Measurements from ENCODE around the gene CBX1.
A peak's percentile ranks its signal among the peaks of the same experiment; 100 is the strongest.
"Not testable (repeated sequence)": the region's sequence is repeated elsewhere in the genome, so short reads cannot be mapped to it uniquely, and the experiment has no call there.

Gene CBX1

DNA sequence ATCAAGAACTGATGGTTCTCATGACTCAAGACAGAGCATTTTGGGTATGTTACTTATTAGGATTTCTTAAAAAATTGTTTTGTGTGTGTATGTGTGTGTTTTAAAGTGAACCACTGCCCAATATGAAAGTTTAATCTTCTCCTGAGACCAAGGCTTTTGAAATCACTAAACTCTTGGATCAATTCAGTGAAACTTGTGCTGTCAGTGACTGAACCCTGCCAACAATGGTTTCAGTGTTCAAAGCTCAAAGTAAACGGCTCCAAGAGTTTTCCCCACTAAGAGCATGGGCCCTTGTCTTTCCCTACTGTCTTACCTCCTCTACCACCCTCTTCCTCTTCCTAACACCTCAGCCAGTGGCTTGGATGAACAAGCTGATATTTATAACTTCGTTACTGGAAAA, 31.1 kb downstream of the CBX1 start:
- no peak for DNase-seq

DNA sequence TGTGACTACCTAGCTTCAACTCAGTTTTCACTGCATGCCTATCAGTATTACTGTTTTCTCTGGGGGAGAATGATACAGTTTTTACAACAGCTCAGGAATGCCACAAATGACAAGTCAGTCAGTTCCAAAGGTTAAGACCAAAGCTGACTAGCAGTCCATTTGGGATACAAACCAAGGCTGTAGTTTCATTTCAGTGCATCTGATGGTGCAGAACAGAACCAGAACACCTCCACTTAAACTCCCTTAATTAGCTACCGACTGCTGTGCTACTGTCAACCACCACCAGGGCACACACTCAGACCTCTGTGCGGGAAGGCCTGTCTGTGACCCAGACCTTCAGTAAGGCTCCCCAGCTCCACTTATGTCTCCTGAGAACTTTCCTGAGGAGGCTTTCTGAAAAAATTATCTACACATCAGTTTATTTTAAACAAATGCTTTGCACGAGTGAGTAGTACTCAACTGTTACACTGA, 32.8 kb downstream of the CBX1 start:
- DNase-seq: peak in 1 of 3 donors; percentile 34

DNA sequence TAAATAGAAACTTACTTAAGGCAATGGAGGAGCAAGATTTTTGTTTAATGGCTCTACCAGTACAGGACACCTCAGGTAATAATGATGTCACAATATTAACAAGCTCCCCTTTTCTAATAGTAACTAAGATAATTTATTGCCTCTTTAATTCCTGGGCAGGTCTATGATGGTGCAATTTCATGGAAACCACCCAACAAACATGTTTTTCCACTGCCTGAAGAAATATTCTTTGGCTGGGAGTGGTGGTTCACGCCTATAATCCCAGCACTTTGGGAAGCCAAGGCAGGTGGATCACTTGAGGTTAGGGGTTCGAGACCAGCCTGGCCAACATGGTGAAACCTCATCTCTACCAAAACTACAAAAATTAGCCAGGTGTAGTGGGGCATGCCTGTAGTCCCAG, 33.5 kb downstream of the CBX1 start:
- DNase-seq: not testable (repeated sequence)

GRCh38 chr17:48067245-48067644, 34.0 kb downstream of the CBX1 start:
- no peak for DNase-seq

DNA sequence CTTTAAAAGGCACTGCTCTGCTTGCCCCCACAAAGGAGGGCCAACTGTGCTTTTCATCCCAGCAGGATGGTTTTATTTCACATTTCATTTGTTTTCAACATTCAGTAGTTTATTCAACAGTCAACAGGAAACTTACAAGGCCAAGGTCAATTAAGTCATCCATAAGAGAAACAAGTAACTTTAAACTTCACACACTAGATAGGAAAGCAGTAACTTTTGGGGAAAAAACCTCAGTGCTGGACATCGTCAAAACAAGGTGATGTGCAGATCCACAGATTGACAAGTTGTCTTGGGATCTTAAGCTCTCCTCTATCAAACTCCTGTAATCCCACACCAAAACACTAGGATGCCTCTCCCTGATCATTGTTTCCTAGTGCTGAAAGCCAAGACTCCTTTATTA, 34.6 kb downstream of the CBX1 start:
- no peak for DNase-seq

DNA sequence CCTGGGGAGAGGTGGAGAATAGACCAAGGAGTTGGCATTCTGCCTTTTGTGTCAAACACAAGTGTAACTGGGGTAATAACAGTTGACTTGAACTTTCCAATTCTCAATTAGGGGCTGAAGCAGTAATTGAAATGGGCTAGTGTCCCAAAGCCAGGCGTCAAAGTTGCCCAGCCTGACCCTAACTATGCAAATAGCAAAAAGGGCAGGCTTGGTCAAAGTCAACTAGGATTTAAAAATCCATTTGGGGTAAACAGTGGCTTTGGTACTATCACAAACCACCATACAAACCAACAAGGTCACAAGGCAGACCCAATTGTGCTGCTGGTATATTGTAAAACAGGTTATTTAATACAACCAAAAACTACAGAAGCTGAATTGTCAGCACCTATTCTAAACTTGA, 35.1 kb downstream of the CBX1 start:
- DNase-seq: no peak

DNA sequence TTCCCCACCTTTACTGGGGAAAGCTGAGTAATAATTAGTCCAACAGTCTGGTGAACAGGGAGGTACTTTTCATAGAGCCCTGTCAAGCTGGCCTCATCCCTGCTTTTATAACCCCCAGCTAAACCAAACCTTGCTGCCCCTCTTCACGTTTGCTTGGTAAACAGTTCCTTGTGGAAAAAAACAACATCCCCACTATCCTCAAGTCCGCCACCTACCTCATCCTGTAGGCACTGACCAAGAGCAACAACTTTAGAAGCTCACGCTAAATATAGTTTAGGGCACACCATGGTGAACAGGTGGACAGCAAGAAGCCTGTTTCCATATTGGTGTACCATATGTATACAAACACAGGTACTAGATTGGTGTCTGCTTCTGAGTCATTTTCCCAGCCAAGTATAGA, 36.6 kb downstream of the CBX1 start:
- no peak for DNase-seq

DNA sequence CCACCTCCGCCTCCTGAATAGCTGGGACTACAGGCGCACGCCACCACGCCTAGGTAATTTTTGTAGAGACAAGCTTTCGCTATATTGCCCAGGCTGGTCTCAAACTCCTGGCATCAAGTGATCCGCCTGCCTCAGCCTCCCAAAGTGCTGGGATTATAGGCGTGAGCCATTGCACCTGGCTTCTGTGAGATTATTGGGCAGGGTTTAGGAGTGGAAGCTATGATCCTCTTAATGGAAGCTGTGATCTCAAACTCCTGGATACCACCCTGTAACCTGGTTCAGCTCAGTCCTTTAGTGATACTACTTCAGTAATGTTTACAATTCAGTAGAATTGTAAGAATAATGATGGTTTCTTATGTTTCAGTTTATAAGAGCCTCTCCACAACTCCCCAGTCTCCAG, 39.0 kb downstream of the CBX1 start:
- DNase-seq: no peak

DNA sequence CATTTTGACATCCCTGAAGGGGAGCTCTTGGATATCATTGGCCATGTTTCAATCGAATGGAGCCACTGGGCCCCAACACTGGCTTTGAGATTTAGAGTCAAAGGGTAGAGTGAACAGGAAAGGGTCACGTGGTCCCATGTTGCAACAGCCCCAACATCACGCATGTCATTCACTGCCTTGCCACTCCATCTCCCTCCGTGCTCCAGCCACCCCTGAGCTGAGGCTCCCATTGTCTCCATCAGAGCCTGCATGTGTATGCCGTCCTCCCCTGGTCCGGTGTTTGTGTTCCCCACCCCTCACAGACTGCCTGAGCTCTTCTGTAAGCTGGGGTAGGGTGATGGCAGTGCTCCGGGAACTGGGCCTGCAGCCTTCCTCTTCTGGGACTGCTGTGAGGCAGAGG, 41.0 kb downstream of the CBX1 start:
- peak in 1 of 3 donors; percentile 22 for DNase-seq

DNA sequence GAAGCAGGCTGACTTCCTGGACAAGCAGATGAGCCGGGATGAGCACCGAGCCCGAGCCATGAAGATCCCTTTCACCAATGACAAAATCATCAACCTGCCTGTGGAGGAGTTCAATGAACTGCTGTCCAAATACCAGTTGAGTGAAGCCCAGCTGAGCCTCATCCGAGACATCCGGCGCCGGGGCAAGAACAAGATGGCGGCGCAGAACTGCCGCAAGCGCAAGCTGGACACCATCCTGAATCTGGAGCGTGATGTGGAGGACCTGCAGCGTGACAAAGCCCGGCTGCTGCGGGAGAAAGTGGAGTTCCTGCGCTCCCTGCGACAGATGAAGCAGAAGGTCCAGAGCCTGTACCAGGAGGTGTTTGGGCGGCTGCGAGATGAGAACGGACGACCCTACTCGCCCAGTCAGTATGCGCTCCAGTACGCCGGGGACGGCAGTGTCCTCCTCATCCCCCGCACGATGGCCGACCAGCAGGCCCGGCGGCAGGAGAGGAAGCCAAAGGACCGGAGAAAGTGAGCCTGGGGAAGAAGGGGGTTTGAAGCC, 42.1 kb downstream of the CBX1 start:
- no peak for DNase-seq

GRCh38 chr17:48058393-48059124, 42.7 kb downstream of the CBX1 start:
- DNase-seq: no peak

DNA sequence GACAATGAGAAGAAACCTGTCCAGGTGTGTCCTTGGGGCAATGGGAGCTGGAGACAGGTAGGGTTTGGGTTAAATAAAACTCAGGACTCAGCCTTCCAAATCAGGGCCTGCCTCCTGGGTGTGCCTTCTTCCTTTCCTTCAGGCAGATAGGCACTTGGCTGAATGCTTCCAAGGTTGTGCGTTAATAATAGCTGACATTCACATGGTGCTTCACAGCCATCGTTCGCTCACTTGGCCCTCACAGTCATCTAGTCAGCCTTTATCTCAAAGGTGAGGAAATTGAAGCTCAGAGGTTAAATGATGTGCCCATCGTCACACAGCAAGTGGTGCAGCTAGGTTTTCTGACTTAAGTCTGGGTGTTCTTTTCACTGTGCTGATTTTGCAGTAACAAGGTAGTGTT, 43.7 kb downstream of the CBX1 start:
- DNase-seq: no peak

- no peak for DNase-seq
Measured at GRCh38 chr17:48056879-48057278, 44.4 kb downstream of the CBX1 start.

DNA sequence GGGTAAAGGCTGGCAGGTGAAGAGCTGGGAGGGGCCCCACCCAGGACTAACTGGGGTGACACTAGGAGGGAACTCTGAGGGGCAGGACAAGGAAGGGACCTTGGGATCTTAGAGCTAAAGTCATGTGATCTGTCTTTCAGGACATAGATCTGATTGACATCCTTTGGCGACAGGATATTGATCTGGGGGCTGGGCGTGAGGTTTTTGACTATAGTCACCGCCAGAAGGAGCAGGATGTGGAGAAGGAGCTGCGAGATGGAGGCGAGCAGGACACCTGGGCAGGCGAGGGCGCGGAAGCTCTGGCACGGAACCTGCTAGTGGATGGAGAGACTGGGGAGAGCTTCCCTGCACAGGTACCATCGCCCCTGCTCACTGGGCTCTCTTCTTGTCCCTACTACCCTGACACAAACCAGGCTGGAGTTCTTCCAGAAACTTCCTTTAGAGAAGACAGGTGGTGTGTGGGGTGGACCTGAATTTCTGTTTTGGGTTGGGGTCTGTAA, 45.0 kb downstream of the CBX1 start:
- DNase-seq: no peak

DNA sequence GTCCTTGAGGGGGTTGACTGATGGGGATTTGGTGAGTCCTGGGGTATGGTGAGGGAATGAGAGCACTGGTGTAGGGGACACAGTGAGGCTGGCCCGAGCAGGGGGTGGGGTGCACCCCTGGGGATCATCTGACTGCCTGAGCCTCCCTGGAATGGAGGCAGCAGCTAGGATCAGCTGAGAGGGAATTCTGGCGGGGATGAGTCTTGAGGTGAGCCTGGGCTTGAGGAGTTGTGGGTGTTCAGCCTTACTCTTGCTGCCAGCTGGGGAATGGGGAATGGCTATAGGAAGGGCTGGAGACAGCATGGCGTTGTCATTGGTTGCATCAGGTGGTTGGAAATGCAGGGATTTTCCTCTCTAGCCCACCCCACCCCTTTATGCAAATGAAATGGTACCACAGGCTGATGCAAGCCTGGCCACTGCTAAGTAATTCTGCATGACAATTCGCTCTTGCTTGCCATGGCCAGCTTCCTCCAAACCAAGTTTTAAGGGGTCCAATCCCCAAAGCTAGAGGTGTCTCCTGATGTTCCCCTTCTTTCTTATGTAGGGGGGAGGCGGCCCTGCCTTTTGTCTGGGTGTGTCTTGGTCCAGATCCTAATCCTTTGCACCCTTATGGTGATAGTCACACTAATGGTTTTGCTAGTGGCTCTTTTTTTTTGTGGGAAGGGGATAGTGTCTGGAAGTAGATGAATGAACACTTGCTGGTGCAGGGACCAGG, 45.6 kb downstream of the CBX1 start:
- DNase-seq: peak; percentile 71 to 81 (median 79)

DNA sequence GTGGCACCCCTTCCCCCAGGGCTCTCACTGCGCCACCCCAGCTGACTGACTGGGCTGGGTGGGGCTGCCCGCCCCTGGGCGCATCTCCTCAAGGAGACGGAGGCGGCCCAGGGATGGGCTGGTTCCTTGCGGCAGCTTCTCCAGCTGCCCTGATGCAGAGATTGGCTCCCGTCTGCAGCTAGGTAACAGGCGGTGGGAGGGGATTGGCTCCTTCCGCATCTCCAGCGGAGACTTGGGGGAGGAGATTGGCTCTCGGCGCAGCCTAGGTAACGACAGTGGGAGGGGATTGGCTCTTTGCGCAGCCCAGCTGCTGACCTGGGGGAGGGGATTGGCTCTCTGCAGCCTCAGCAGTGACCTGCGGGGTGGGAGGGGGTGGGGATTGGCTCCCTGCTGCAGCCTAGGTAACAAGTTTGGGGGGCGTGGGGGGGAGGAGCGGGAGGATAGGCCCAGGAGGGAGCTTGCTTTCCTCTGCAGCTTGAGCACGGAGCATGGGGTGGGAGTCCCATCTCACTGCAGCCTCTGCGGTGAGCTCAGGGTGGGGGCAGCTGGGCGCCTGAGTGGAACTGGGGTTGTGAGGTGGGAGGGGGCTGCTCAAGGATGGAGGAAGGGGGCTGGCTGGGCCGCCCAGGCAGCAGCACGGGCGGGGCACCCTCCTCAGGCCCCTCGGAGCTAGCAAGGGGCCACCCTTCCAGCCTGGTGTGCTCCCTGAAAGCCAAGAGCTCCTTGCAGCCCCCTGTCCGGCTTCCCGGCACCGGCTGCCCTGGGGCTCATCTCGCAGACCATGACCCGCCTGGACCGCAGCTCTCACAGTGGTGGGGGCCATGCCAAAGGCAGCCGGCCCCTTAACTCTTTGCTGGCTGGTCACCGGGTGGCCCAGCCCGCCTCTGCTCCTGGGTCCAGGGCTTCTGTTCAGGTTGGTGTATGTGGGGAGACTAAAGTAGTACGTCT, 46.8 kb downstream of the CBX1 start:
- no peak for DNase-seq

- no peak for DNase-seq
Measured at GRCh38 chr17:48053758-48054237, 47.5 kb downstream of the CBX1 start.

- peak; percentile 37 to 75 (median 56) for DNase-seq
Measured at GRCh38 chr17:48052956-48053757, 48.1 kb downstream of the CBX1 start.

GRCh38 chr17:48051706-48052486, 49.4 kb downstream of the CBX1 start:
- DNase-seq: no peak

- no peak for DNase-seq
Measured at GRCh38 chr17:48051283-48051682, 50.0 kb downstream of the CBX1 start.
